ENCODE measurements around the gene SPTAN1.

DNA sequence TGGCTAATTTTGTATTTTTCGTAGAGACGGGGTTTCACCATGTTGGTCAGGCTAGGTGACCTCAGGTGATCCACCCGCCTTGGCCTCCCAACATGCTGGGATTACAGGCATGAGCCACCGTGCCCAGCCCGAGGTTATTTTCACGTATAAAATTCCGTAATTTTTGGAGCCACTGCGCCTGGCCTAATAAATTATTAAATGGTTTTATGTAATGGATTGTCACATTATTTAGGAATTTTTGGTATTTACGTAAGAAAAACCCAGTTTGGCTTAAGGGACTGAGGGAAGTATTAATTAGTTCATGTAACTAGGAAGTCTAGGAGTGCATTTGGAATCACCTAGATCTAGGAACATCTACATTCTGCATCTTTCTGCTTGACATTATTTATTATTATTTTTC, 39.6 kb upstream of the SPTAN1 start:
- TF ChIP-seq, protein P1, sequence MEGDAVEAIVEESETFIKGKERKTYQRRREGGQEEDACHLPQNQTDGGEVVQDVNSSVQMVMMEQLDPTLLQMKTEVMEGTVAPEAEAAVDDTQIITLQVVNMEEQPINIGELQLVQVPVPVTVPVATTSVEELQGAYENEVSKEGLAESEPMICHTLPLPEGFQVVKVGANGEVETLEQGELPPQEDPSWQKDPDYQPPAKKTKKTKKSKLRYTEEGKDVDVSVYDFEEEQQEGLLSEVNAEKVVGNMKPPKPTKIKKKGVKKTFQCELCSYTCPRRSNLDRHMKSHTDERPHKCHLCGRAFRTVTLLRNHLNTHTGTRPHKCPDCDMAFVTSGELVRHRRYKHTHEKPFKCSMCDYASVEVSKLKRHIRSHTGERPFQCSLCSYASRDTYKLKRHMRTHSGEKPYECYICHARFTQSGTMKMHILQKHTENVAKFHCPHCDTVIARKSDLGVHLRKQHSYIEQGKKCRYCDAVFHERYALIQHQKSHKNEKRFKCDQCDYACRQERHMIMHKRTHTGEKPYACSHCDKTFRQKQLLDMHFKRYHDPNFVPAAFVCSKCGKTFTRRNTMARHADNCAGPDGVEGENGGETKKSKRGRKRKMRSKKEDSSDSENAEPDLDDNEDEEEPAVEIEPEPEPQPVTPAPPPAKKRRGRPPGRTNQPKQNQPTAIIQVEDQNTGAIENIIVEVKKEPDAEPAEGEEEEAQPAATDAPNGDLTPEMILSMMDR (IDR thresholded peaks at IDR 0.05): no peak
- TF ChIP-seq POLR2A (IDR thresholded peaks at IDR 0.05): no peak
